Measurements from ENCODE around the gene PGAM5.
"Not testable (repeated sequence)": the region's sequence is repeated elsewhere in the genome, so short reads cannot be mapped to it uniquely, and the experiment has no call there.

The PGAM5 gene

GRCh38 chr12:132689227-132689626, 21.4 kb upstream of the PGAM5 start:
- DNase-seq, result no peak

GRCh38 chr12:132690112-132690511, 20.5 kb upstream of the PGAM5 start:
- DNase-seq, result no peak

GRCh38 chr12:132692030-132692429, 18.6 kb upstream of the PGAM5 start:
- not testable (repeated sequence) for DNase-seq

GRCh38 chr12:132694888-132695287, 15.8 kb upstream of the PGAM5 start:
- DNase-seq, result not testable (repeated sequence)

- no peak for DNase-seq
Measured at GRCh38 chr12:132695431-132695830, 15.2 kb upstream of the PGAM5 start.

- no peak for DNase-seq
Measured at GRCh38 chr12:132698341-132698740, 12.3 kb upstream of the PGAM5 start.

- DNase-seq, result no peak
Measured at GRCh38 chr12:132700212-132700822, 10.3 kb upstream of the PGAM5 start.

GRCh38 chr12:132702640-132703039, 8.0 kb upstream of the PGAM5 start:
- DNase-seq, result no peak

- no peak for DNase-seq
Measured at GRCh38 chr12:132703641-132704040, 7.0 kb upstream of the PGAM5 start.

GRCh38 chr12:132707241-132707640, 3.4 kb upstream of the PGAM5 start:
- DNase-seq, result no peak

GRCh38 chr12:132708150-132708549, 2.5 kb upstream of the PGAM5 start:
- no peak for DNase-seq

- DNase-seq, result no peak
Measured at GRCh38 chr12:132710043-132710404, 618 bp upstream of the PGAM5 start.

- no peak for DNase-seq
Measured at GRCh38 chr12:132711080-132711843, 620 bp downstream of the PGAM5 start.

GRCh38 chr12:132713123-132713522, 2.5 kb downstream of the PGAM5 start:
- no peak for DNase-seq

- DNase-seq, result no peak
Measured at GRCh38 chr12:132715874-132716273, 5.2 kb downstream of the PGAM5 start.

GRCh38 chr12:132716356-132716755, 5.7 kb downstream of the PGAM5 start:
- DNase-seq, result no peak

GRCh38 chr12:132717011-132717410, 6.4 kb downstream of the PGAM5 start:
- no peak for DNase-seq

GRCh38 chr12:132717531-132718387, 7.1 kb downstream of the PGAM5 start:
- no peak for DNase-seq

GRCh38 chr12:132718644-132719043, 8.0 kb downstream of the PGAM5 start:
- no peak for DNase-seq

- DNase-seq, result no peak
Measured at GRCh38 chr12:132719141-132719953, 8.7 kb downstream of the PGAM5 start.

- DNase-seq, result no peak
Measured at GRCh38 chr12:132719954-132720324, 9.3 kb downstream of the PGAM5 start.

- no peak for DNase-seq
Measured at GRCh38 chr12:132720606-132721345, 10.1 kb downstream of the PGAM5 start.

Measured in activated CD4-positive, alpha-beta T cell treated with anti-CD3 and anti-CD28 coated beads, Interleukin-2, amount 50 U/mL, for 16 hours (primary cell).